ENCODE data around the gene NDUFS3.
"Not testable (repeated sequence)": the region's sequence is repeated elsewhere in the genome, so short reads cannot be mapped to it uniquely, and the experiment has no call there.

The NDUFS3 gene

GRCh38 chr11:47562393-47562792 is 16.5 kb upstream of the NDUFS3 start:
- DNase-seq, result not testable (repeated sequence)

GRCh38 chr11:47564366-47564765 is 14.5 kb upstream of the NDUFS3 start:
- DNase-seq, result not testable (repeated sequence)

- no peak for DNase-seq
Measured at GRCh38 chr11:47564933-47565339, 13.9 kb upstream of the NDUFS3 start.

GRCh38 chr11:47565340-47566148 is 13.3 kb upstream of the NDUFS3 start, which contains the start of gene PTPMT1:
TSS of gene PTPMT1 (plus strand) at chr11:47565599. CDS start at chr11:47565623, 24 bp downstream.
- no peak for DNase-seq

- DNase-seq, result no peak
Measured at GRCh38 chr11:47566149-47566698, 12.7 kb upstream of the NDUFS3 start.

- DNase-seq, result no peak
Measured at GRCh38 chr11:47569646-47570045, 9.2 kb upstream of the NDUFS3 start.

- DNase-seq, result no peak
Measured at GRCh38 chr11:47570651-47571356, 8.1 kb upstream of the NDUFS3 start.

GRCh38 chr11:47571357-47571729 is 7.5 kb upstream of the NDUFS3 start:
- DNase-seq, result no peak

- DNase-seq, result no peak
Measured at GRCh38 chr11:47571895-47572294, 7.0 kb upstream of the NDUFS3 start.

GRCh38 chr11:47572715-47573255 is 6.1 kb upstream of the NDUFS3 start:
- no peak for DNase-seq

GRCh38 chr11:47573321-47573720 is 5.6 kb upstream of the NDUFS3 start:
- DNase-seq, result no peak

- DNase-seq, result no peak
Measured at GRCh38 chr11:47577460-47578041, 1.3 kb upstream of the NDUFS3 start.

GRCh38 chr11:47583844-47584243 is 5.0 kb downstream of the NDUFS3 start:
- DNase-seq, result no peak

GRCh38 chr11:47586098-47586855 is 7.4 kb downstream of the NDUFS3 start, which contains the start of gene FAM180B:
TSS of gene FAM180B (plus strand) at chr11:47586678. CDS start at chr11:47586769, 91 bp downstream.
- no peak for DNase-seq

- no peak for DNase-seq
Measured at GRCh38 chr11:47587039-47587716, 8.3 kb downstream of the NDUFS3 start.

- DNase-seq, result no peak
Measured at GRCh38 chr11:47587723-47588326, 9.0 kb downstream of the NDUFS3 start.

GRCh38 chr11:47589118-47589517 is 10.2 kb downstream of the NDUFS3 start:
- DNase-seq, result no peak

GRCh38 chr11:47589584-47589976 is 10.7 kb downstream of the NDUFS3 start:
- DNase-seq, result no peak

GRCh38 chr11:47589977-47590861 is 11.3 kb downstream of the NDUFS3 start:
- DNase-seq, result no peak

- DNase-seq, result no peak
Measured at GRCh38 chr11:47591764-47592163, 12.9 kb downstream of the NDUFS3 start.

Data from NCI-H1417 treated with DMSO at 0.1 percent for 48 hours (cell line).